ENCODE measurements around the gene CPTP.

DNA sequence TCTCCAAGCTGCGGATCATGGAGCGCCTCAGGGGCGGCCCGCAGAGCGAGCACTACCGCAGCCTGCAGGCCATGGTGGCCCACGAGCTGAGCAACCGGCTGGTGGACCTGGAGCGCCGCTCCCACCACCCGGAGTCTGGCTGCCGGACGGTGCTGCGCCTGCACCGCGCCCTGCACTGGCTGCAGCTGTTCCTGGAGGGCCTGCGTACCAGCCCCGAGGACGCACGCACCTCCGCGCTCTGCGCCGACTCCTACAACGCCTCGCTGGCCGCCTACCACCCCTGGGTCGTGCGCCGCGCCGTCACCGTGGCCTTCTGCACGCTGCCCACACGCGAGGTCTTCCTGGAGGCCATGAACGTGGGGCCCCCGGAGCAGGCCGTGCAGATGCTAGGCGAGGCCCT is 2.7 kb downstream of the CPTP start:
- TF ChIP-seq FOXM1 (IDR thresholded peaks at IDR 0.05; ENCODE audit: borderline replicate concordance, low read depth) (no peak), CEBPB (IDR thresholded peaks at IDR 0.05) (no peak), EP300 (IDR thresholded peaks at IDR 0.05; ENCODE audit: borderline replicate concordance) (no peak), EGR1 (IDR thresholded peaks at IDR 0.05) (no peak), MAX (IDR thresholded peaks at IDR 0.05) (no peak), CREB1 (IDR thresholded peaks at IDR 0.05; ENCODE audit: low read depth) (no peak), TEAD4 (IDR thresholded peaks at IDR 0.05) (no peak), YY1 (IDR thresholded peaks at IDR 0.05; ENCODE audit: low read depth) (no peak), ZBTB7A (IDR thresholded peaks at IDR 0.05; ENCODE audit: low read depth) (no peak), TAF1 (IDR thresholded peaks at IDR 0.05; ENCODE audit: low read depth) (no peak), TCF12 (IDR thresholded peaks at IDR 0.05; ENCODE audit: low read depth) (no peak), RAD21 (IDR thresholded peaks at IDR 0.05; ENCODE audit: low read depth) (no peak)

Data from Ishikawa (cell line).